UCSD-AML1 (cell line): ENCODE measurements around the gene KLHL14.

Source experiments
- DNase-seq: peaks from one replicate; lab custom pipeline; 2025; ENCODE audit not compliant: unreplicated experiment; lab: John Stamatoyannopoulos, UW

The KLHL14 gene

GRCh38 chr18:32770054-32770665 is 2.7 kb downstream of the KLHL14 start:
- DNase-seq, result no peak

DNA sequence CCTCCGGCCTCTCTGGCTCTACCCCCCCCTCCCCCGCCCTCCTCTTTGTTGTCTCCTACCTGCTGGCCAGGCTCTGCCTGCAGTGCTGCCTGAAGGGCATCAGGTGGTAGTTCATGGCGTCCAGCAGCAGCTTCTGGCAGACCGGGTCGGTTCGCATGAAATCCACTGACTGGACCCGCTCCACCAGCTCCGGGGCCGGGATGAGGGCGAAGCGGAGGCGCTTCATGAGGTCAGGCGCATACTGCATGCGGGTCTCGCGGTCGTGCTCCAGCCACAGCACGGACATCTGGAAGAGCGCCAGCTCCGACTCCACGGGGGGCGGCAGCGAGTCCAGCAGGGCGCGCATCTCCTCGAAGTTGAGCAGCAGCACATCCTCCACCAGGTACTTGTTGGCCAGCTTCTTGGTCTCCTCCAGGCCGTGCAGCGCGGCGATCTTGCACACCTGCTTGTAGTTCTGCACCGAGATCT is 3.2 kb downstream of the KLHL14 start:
- DNase-seq, result no peak

GRCh38 chr18:32769071-32769585 is 3.7 kb downstream of the KLHL14 start:
- no peak for DNase-seq

- DNase-seq, result no peak
Observed at GRCh38 chr18:32767400-32767799, 5.4 kb downstream of the KLHL14 start.

GRCh38 chr18:32764611-32765244 is 8.1 kb downstream of the KLHL14 start:
- no peak for DNase-seq

DNA sequence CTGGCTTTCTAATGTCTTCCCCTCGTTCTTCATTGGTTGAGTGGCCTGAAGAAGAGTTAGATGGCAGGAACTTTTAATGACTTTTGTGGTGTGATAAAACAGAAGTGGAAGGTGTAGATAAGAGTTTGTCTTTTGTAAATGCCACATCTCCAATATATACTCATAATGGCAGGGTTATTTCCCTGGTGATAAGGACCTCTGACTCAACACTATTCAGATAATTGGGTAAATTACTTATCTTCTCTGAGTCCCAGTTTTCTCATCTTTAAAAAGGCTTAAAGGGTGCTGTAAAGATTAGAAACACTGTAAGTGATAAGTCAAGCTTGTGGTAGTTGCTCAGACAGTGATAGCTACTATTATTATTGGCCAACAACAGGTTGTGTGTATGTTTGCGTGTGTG is 9.5 kb downstream of the KLHL14 start:
- DNase-seq, result no peak

DNA sequence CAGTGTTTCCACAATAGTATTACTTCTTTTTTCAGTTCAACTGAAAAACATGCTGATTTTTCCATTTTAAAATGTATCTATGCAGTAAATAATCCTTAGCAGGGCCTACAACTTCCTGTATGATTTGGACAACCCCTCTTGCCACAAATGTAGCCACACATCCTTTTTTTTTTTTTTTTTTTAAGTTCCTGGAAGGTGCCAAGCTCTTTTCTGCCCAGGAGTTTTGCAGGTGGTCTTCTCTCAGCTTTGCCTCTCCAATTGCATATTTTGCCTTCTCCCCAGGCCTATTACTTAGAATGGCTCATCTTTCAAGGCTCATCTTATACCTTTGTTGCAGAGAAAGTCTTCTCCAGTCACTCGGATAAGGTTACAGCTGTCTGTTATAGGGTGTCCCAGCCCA is 11.6 kb downstream of the KLHL14 start:
- DNase-seq, result no peak

DNA sequence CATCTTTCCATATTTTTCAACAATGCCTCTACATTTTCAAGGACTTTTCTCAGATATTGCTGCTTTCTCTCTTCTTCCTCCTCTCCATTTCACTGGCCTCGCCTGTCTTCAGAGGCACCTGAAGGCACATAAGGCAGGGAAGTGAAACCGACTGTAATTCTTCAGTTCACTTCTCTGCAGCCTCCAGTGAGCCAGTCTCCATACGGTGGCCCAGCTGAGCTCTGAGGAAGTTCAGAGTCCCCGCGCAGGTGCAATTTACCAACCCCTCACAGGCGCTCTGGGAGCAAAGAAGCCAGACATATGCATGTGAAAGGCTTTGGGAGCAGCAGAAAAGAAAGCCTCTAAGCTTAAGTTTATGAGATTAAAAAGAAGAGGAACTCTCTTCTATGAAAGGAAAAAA is 12.4 kb downstream of the KLHL14 start:
- no peak for DNase-seq

GRCh38 chr18:32759611-32760167 is 13.1 kb downstream of the KLHL14 start:
- DNase-seq, result no peak

- no peak for DNase-seq
Observed at GRCh38 chr18:32754508-32755263, 18.1 kb downstream of the KLHL14 start.

- DNase-seq, result no peak
Observed at GRCh38 chr18:32753656-32754260, 19.1 kb downstream of the KLHL14 start.

DNA sequence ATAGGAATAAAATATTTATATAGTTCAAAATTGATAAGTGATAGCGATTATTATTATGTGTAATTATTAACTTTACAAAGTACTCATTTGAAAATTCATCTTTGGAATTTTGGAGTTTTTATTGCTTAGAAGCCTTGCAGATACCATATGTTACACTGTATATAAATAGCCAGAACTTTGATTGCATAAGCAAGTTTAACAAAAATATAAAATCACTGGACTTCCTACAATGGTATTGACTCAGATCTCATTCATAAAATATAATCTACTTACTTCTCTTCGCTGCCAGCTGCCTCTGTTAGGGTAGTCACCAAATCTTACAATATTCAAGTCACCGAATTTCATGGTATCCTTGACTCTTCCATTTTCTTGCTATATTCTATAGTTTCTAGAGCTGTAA is 22.5 kb downstream of the KLHL14 start:
- no peak for DNase-seq

- DNase-seq, result no peak
Observed at GRCh38 chr18:32749809-32750208, 23.0 kb downstream of the KLHL14 start.

GRCh38 chr18:32742579-32742978 is 30.2 kb downstream of the KLHL14 start:
- DNase-seq, result no peak

DNA sequence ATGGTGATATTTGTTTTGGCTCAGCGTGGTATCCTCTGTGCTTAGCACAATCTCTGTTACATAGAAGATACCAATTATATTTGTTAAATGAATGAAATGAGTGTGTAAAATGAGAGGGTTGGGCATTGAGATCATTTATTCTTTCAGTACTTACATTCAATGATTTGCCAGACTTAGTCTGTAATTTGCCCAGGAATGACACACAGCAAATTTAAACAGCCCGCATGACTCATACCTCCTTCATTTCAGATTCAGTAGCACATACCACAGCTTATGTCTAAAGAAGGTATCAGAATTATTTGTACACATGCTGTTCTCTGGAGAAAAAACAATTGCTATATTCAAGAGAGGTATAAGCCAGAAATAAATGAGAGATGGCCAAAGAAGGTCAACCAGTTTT is 37.0 kb downstream of the KLHL14 start:
- DNase-seq, result no peak

DNA sequence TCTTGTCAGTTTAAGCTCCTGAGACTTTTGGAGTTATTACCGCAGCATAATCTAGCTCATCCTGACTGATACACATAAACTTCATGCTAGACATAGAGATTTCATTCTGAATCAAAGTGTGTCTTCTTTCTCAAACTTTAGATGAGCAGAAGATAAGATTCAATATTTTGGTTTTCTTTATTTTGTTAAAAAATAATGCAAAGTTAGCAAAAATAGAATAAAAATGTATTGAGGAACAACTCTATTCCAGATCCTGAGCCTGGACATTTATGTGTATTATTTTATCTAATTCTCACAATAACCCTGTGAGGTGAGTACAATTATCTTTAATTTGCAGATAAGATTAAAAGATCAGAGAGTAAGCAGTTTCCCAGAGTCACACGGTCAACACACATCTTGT is 38.4 kb downstream of the KLHL14 start:
- no peak for DNase-seq

GRCh38 chr18:32732165-32732564 is 40.7 kb downstream of the KLHL14 start:
- no peak for DNase-seq

DNA sequence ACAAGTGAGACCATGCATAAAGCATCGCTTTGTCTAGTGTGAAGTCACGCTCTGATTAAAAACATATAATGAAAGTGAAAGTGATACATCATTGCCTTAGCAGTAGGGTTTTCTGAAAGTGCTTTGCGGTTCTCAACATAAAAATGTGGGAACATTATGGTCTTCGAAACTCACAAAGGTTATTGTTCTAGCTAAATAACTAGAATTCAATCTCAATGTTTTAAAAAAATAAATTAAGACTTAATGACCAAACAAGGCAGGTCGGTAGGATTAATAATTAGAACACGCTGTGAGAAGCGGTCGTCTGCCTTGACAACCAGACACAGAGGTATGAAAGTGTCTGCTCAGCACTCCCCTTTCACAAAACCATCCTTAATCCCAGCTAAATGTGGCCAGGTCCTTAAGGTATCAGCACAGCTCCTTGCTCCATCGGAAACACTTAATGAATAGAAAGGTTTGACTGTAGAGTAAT is 42.2 kb downstream of the KLHL14 start:
- no peak for DNase-seq

DNA sequence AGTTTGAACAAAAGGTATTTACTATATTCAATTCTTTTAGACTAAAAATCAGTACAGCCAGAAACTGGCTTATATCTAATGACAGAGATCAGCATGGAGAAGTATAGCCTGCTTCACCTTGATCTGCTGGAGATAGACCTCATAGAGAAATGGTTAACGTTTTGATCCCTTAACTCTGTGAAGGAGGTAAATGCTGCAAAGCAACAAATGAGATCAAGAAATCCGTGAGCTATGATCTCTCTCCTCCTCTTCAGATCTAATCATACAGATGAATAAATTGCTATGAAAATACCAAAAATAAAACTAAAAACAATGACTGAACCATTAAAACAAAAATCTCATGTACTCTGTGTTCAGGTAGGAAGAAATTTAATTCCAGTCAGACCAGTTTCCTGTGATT is 42.8 kb downstream of the KLHL14 start:
- no peak for DNase-seq

DNA sequence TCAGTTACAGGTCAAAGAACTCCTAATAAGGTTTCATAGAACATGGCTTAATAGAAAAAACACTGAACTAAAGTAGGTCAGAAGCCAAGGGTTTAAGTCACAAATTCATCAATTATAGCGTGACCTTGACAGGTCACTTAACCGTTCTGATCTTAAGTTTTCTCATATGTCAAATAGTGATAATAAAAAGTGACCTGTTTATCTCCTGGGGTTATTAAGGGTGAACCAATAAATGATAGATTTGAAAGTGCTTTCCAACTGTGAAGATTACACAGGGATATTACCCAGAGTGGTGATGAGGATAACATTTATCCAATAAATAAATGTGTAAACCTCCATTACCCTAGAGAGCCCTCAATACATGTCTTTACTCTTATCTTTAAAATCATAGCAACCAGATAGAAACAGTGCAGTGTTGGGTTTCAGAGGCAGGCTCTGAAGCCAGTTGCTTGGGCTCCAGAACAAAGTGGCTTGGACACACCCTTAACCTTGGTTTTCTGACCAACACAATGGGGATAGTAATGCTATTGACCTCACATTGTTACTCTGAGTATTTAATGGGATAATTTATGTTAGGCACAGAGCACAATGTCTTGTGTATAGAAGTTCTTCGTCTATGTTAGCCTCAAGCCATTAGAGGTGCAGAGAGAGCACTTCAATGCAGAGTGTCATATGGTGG is 48.6 kb downstream of the KLHL14 start:
- no peak for DNase-seq

- no peak for DNase-seq
Observed at GRCh38 chr18:32722279-32722678, 50.5 kb downstream of the KLHL14 start.
